Activated T-cell treated with anti-CD3 and anti-CD28 coated beads, Interleukin-2, amount 50 U/mL, for 24 hours (primary cell): ENCODE measurements around the gene APMAP.

Experiments used
- DNase-seq: peaks from one replicate; pipeline ENCODE4 v3.0.0-alpha.2; 2020
- H3K27ac Mint-ChIP-seq: 2 replicates; pipeline ENCODE4 v1.8.0; 2020; ENCODE audit warnings: mild to moderate bottlenecking, mixed read lengths
- H3K27me3 Mint-ChIP-seq: 2 replicates; pipeline ENCODE4 v1.8.0; 2020; ENCODE audit warnings: mixed read lengths
- H3K36me3 Mint-ChIP-seq: 2 replicates; pipeline ENCODE4 v1.8.0; 2020; ENCODE audit warnings: low read depth, mixed read lengths
- H3K4me1 Mint-ChIP-seq: 2 replicates; pipeline ENCODE4 v1.8.0; 2020; ENCODE audit warnings: low read depth, mixed read lengths
- H3K4me3 Mint-ChIP-seq: 2 replicates; pipeline ENCODE4 v1.8.0; 2020; ENCODE audit warnings: mild to moderate bottlenecking, moderate library complexity, mixed read lengths
- H3K9me3 Mint-ChIP-seq: 2 replicates; pipeline ENCODE4 v1.8.0; 2020; ENCODE audit warnings: mixed read lengths

Gene APMAP

GRCh38 chr20:24962510-24962909 lies 30.0 kb downstream of the APMAP start:
- Mint-ChIP-seq H3K27me3 (no peaks in the 10 kb centered on the region), H3K4me1 (peaks cover 40% of the 10 kb centered on the region), H3K4me3 (no peak overlapping the region), H3K36me3 (peaks cover 96% of the 10 kb centered on the region), H3K9me3 (no peaks in the 10 kb centered on the region), H3K27ac (peak overlapping the region; percentile 76)
- no peak for DNase-seq

GRCh38 chr20:24962182-24962492 lies 30.4 kb downstream of the APMAP start:
- Mint-ChIP-seq H3K27ac (peak overlapping the region; percentile 76), H3K4me1 (peaks cover 40% of the 10 kb centered on the region), H3K4me3 (no peak overlapping the region), H3K9me3 (no peaks in the 10 kb centered on the region), H3K36me3 (peaks cover 95% of the 10 kb centered on the region), H3K27me3 (no peaks in the 10 kb centered on the region)
- no peak for DNase-seq

GRCh38 chr20:24961384-24962181 lies 31.0 kb downstream of the APMAP start:
- peaks cover 94% of the 10 kb centered on the region for H3K36me3 Mint-ChIP-seq
- no peaks in the 10 kb centered on the region for H3K27me3 Mint-ChIP-seq
- H3K4me1 Mint-ChIP-seq, result peaks cover 40% of the 10 kb centered on the region
- H3K27ac Mint-ChIP-seq, result peak overlapping the region; percentile 76
- no peak for DNase-seq
- H3K9me3 Mint-ChIP-seq, result no peaks in the 10 kb centered on the region
- H3K4me3 Mint-ChIP-seq, result no peak overlapping the region

- Mint-ChIP-seq H3K36me3 (peaks cover 94% of the 10 kb centered on the region), H3K4me3 (no peak overlapping the region), H3K4me1 (peaks cover 43% of the 10 kb centered on the region), H3K9me3 (no peaks in the 10 kb centered on the region), H3K27ac (peak overlapping the region; percentile 76), H3K27me3 (no peaks in the 10 kb centered on the region)
- no peak for DNase-seq
Observed at GRCh38 chr20:24960861-24961260, 31.7 kb downstream of the APMAP start.

GRCh38 chr20:24960302-24960801 lies 32.2 kb downstream of the APMAP start:
- H3K4me1 Mint-ChIP-seq, result peaks cover 44% of the 10 kb centered on the region
- H3K27me3 Mint-ChIP-seq, result no peaks in the 10 kb centered on the region
- no peak overlapping the region for H3K4me3 Mint-ChIP-seq
- no peaks in the 10 kb centered on the region for H3K9me3 Mint-ChIP-seq
- H3K36me3 Mint-ChIP-seq, result peaks cover 94% of the 10 kb centered on the region
- no peak for DNase-seq
- H3K27ac Mint-ChIP-seq, result peak overlapping the region; percentile 76

GRCh38 chr20:24959591-24960301 lies 32.8 kb downstream of the APMAP start:
- Mint-ChIP-seq H3K36me3 (peaks cover 92% of the 10 kb centered on the region), H3K27me3 (no peaks in the 10 kb centered on the region), H3K4me1 (peaks cover 44% of the 10 kb centered on the region)

GRCh38 chr20:24958506-24959385 lies 33.8 kb downstream of the APMAP start:
- DNase-seq, result no peak
- H3K36me3 Mint-ChIP-seq, result peaks cover 91% of the 10 kb centered on the region
- no peaks in the 10 kb centered on the region for H3K27me3 Mint-ChIP-seq
- peaks cover 46% of the 10 kb centered on the region for H3K4me1 Mint-ChIP-seq
- H3K4me3 Mint-ChIP-seq, result no peak overlapping the region
- H3K27ac Mint-ChIP-seq, result peak overlapping the region; percentile 47
- H3K9me3 Mint-ChIP-seq, result no peaks in the 10 kb centered on the region

More at GRCh38 chr20:24959591-24960301, 32.8 kb downstream of the APMAP start:
- no peak overlapping the region for H3K4me3 Mint-ChIP-seq
- no peak for DNase-seq
- peak overlapping the region; percentile 76 for H3K27ac Mint-ChIP-seq
- no peaks in the 10 kb centered on the region for H3K9me3 Mint-ChIP-seq

GRCh38 chr20:24957326-24958016 lies 35.1 kb downstream of the APMAP start:
- Mint-ChIP-seq H3K9me3 (no peaks in the 10 kb centered on the region), H3K4me3 (no peak overlapping the region), H3K4me1 (peaks cover 53% of the 10 kb centered on the region), H3K27me3 (no peaks in the 10 kb centered on the region), H3K36me3 (peaks cover 88% of the 10 kb centered on the region), H3K27ac (peak overlapping the region; percentile 64)
- DNase-seq, result no peak

GRCh38 chr20:24956001-24956841 lies 36.3 kb downstream of the APMAP start:
- Mint-ChIP-seq H3K36me3 (peaks cover 85% of the 10 kb centered on the region), H3K4me1 (peaks cover 52% of the 10 kb centered on the region), H3K27me3 (no peaks in the 10 kb centered on the region), H3K27ac (peak overlapping the region; percentile 74), H3K4me3 (no peak overlapping the region), H3K9me3 (no peaks in the 10 kb centered on the region)
- DNase-seq, result no peak

GRCh38 chr20:24955045-24955444 lies 37.5 kb downstream of the APMAP start:
- H3K4me3 Mint-ChIP-seq, result peak overlapping the region; percentile 23
- no peaks in the 10 kb centered on the region for H3K9me3 Mint-ChIP-seq
- peaks cover 51% of the 10 kb centered on the region for H3K4me1 Mint-ChIP-seq
- peaks cover 80% of the 10 kb centered on the region for H3K36me3 Mint-ChIP-seq
- peak; percentile 58 for DNase-seq
- peak overlapping the region; percentile 81 for H3K27ac Mint-ChIP-seq
- no peaks in the 10 kb centered on the region for H3K27me3 Mint-ChIP-seq

GRCh38 chr20:24954566-24954965 lies 38.0 kb downstream of the APMAP start:
- Mint-ChIP-seq H3K36me3 (peaks cover 79% of the 10 kb centered on the region), H3K9me3 (no peaks in the 10 kb centered on the region), H3K27ac (peak overlapping the region; percentile 88), H3K4me1 (peaks cover 53% of the 10 kb centered on the region), H3K4me3 (peak overlapping the region; percentile 23), H3K27me3 (no peaks in the 10 kb centered on the region)
- DNase-seq, result no peak

- DNase-seq, result no peak
- peak overlapping the region; percentile 36 for H3K4me3 Mint-ChIP-seq
- H3K27ac Mint-ChIP-seq, result peak overlapping the region; percentile 88
- H3K36me3 Mint-ChIP-seq, result peaks cover 77% of the 10 kb centered on the region
- H3K4me1 Mint-ChIP-seq, result peaks cover 57% of the 10 kb centered on the region
- no peaks in the 10 kb centered on the region for H3K27me3 Mint-ChIP-seq
- no peaks in the 10 kb centered on the region for H3K9me3 Mint-ChIP-seq
Observed at GRCh38 chr20:24954151-24954550, 38.4 kb downstream of the APMAP start.

- Mint-ChIP-seq H3K36me3 (peaks cover 75% of the 10 kb centered on the region), H3K4me3 (peak overlapping the region; percentile 36), H3K27ac (peak overlapping the region; percentile 88), H3K27me3 (no peaks in the 10 kb centered on the region), H3K4me1 (peaks cover 62% of the 10 kb centered on the region), H3K9me3 (peaks cover 1% of the 10 kb centered on the region)
- no peak for DNase-seq
Observed at GRCh38 chr20:24953621-24954133, 38.9 kb downstream of the APMAP start.
